SU-DHL-6 (cell line): ENCODE data around the gene C9orf78.

Experiments used
- H2AFZ ChIP-seq: fragments of 200-600 bp; sonication (generic); 2 replicates; pipeline ENCODE4 v1.6.1; 2014; ENCODE audit warnings: low read depth, mild to moderate bottlenecking, moderate library complexity, mixed read lengths, antibody characterized with exemption, low read length; ENCODE audit not compliant: severe bottlenecking
- H3F3A ChIP-seq: fragments of 200-600 bp; shearing (Covaris generic); 2 replicates; pipeline ENCODE4 v1.6.0; 2016; ENCODE audit warnings: antibody characterized with exemption, mild to moderate bottlenecking; ENCODE audit not compliant: insufficient read depth
- H3K27ac ChIP-seq: fragments of 200-600 bp; sonication (generic); 2 replicates; pipeline ENCODE4 v1.5.1; 2016; ENCODE audit warnings: low read depth, mild to moderate bottlenecking, low read length, moderate library complexity, mixed read lengths
- H3K27me3 ChIP-seq: fragments of 200-600 bp; sonication (generic), shearing (Covaris generic); 2 replicates; pipeline ENCODE4 v1.6.0; 2014; ENCODE audit warnings: mild to moderate bottlenecking, low read length
- H3K36me3 ChIP-seq: fragments of 200-600 bp; sonication (generic); 2 replicates; pipeline ENCODE4 v1.6.1; 2014; ENCODE audit warnings: mild to moderate bottlenecking, low read length, mixed read lengths
- H3K4me2 ChIP-seq: fragments of 300-600, 200-600 bp; shearing (Covaris generic), sonication (generic); 2 replicates; pipeline ENCODE4 v1.6.0; 2014; ENCODE audit warnings: low read length, low read depth, mild to moderate bottlenecking; ENCODE audit not compliant: poor library complexity, severe bottlenecking
- H3K4me3 ChIP-seq: fragments of 200-600 bp; sonication (generic); 2 replicates; pipeline ENCODE4 v1.5.1; 2014; ENCODE audit warnings: antibody characterized with exemption, low read length, mild to moderate bottlenecking, mixed read lengths; ENCODE audit not compliant: insufficient read depth, poor library complexity, severe bottlenecking
- H3K79me2 ChIP-seq: fragments of 200-600 bp; sonication (generic); 2 replicates; pipeline ENCODE4 v1.6.1; 2014; ENCODE audit warnings: mild to moderate bottlenecking, low read length, moderate library complexity; ENCODE audit not compliant: insufficient read depth
- H3K9ac ChIP-seq: fragments of 200-600 bp; sonication (generic); 2 replicates; pipeline ENCODE4 v1.7.0; 2014; ENCODE audit warnings: mild to moderate bottlenecking, low read length
- H3K9me2 ChIP-seq: fragments of 200-600 bp; sonication (generic); replicated peaks from 2 replicates; pipeline ENCODE4 v1.6.1; 2014; ENCODE audit warnings: low read length; ENCODE audit not compliant: insufficient read depth
- H3K9me3 ChIP-seq: fragments of 200-600 bp; sonication (generic); 2 replicates; pipeline ENCODE4 v1.6.1; 2014; ENCODE audit warnings: low read length, mixed read lengths; ENCODE audit not compliant: insufficient read depth
- H4K20me1 ChIP-seq: fragments of 200-600 bp; sonication (generic); 2 replicates; pipeline ENCODE4 v1.6.1; 2014; ENCODE audit warnings: low read depth, mild to moderate bottlenecking, antibody characterized with exemption, low read length, moderate library complexity, mixed read lengths
- EZH2phosphoT487 ChIP-seq: fragments of 200-600 bp; sonication (generic), shearing (Covaris generic); conservative IDR thresholded peaks from 2 replicates; pipeline ENCODE4 v1.6.1; 2018; ENCODE audit warnings: mild to moderate bottlenecking, antibody characterized with exemption, low read length, moderate library complexity, mixed read lengths
- TF ChIP-seq, protein P1 (sequence below): fragments of 200-600 bp; sonication (generic); IDR thresholded peaks from one replicate; pipeline ENCODE4 v1.5.1; 2017; ENCODE audit warnings: antibody characterized with exemption, mild to moderate bottlenecking, low read length, moderate library complexity; ENCODE audit not compliant: insufficient read depth, poor library complexity, severe bottlenecking

The C9orf78 gene

GRCh38 chr9:129813661-129814060 is 21.4 kb downstream of the C9orf78 start:
- Histone ChIP-seq H3K9me2 (no peaks in the 10 kb centered on the region), H2AFZ (no peak overlapping the region), H3F3A (no peaks in the 10 kb centered on the region; the same call in 1 of the 2 replicates), H3K9ac (no peak overlapping the region), H4K20me1 (no peaks in the 10 kb centered on the region), H3K36me3 (peaks cover 6% of the 10 kb centered on the region; the same call in 1 of the 2 replicates), H3K9me3 (no peaks in the 10 kb centered on the region), H3K4me2 (no peak overlapping the region), H3K27ac (no peak overlapping the region), H3K4me3 (no peak overlapping the region), H3K79me2 (no peaks in the 10 kb centered on the region), H3K27me3 (no peaks in the 10 kb centered on the region)
- TF ChIP-seq EZH2phosphoT487: no peak
- TF ChIP-seq, protein P1, sequence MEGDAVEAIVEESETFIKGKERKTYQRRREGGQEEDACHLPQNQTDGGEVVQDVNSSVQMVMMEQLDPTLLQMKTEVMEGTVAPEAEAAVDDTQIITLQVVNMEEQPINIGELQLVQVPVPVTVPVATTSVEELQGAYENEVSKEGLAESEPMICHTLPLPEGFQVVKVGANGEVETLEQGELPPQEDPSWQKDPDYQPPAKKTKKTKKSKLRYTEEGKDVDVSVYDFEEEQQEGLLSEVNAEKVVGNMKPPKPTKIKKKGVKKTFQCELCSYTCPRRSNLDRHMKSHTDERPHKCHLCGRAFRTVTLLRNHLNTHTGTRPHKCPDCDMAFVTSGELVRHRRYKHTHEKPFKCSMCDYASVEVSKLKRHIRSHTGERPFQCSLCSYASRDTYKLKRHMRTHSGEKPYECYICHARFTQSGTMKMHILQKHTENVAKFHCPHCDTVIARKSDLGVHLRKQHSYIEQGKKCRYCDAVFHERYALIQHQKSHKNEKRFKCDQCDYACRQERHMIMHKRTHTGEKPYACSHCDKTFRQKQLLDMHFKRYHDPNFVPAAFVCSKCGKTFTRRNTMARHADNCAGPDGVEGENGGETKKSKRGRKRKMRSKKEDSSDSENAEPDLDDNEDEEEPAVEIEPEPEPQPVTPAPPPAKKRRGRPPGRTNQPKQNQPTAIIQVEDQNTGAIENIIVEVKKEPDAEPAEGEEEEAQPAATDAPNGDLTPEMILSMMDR: no peak

- Histone ChIP-seq H3K9ac (no peak overlapping the region), H3F3A (no peaks in the 10 kb centered on the region; the same call in 1 of the 2 replicates), H3K27me3 (no peaks in the 10 kb centered on the region), H3K27ac (no peak overlapping the region), H3K79me2 (no peaks in the 10 kb centered on the region), H2AFZ (no peak overlapping the region), H3K9me3 (no peaks in the 10 kb centered on the region), H4K20me1 (no peaks in the 10 kb centered on the region), H3K4me3 (no peak overlapping the region), H3K9me2 (no peaks in the 10 kb centered on the region), H3K36me3 (peaks cover 6% of the 10 kb centered on the region; the same call in 1 of the 2 replicates), H3K4me2 (no peak overlapping the region)
- TF ChIP-seq, protein P1: no peak
- TF ChIP-seq EZH2phosphoT487: no peak
Measured at GRCh38 chr9:129812385-129812784, 22.7 kb downstream of the C9orf78 start.

DNA sequence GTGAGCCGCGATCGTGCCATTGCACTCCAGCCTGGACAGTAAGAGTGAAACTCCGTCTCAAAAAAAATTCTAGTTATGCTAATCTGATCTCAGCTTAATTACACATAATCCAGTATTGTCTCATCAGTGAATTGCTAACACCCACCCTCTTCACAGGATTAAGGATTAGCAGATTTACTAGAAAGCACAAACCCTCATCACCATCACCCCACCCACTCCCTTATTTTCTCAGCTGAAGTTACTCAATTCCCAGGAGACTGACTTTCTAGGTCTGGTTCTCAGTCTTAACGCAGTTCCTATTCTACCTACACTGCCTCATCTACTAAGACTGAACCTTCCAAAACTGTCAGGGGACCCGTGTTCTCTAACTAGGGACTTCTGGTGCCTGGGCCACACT is 23.1 kb downstream of the C9orf78 start:
- H3K27me3 ChIP-seq: no peaks in the 10 kb centered on the region
- H2AFZ ChIP-seq: no peak overlapping the region
- TF ChIP-seq, protein P1: no peak
- TF ChIP-seq EZH2phosphoT487: no peak
- no peak overlapping the region for H3K9ac ChIP-seq
- no peak overlapping the region for H3K4me3 ChIP-seq
- H3K9me3 ChIP-seq: no peaks in the 10 kb centered on the region
- H3K27ac ChIP-seq: no peak overlapping the region
- no peaks in the 10 kb centered on the region for H4K20me1 ChIP-seq
- no peak overlapping the region for H3K4me2 ChIP-seq
- H3K79me2 ChIP-seq: no peaks in the 10 kb centered on the region
- H3F3A ChIP-seq: no peaks in the 10 kb centered on the region; the same call in 1 of the 2 replicates
- H3K36me3 ChIP-seq: peaks cover 6% of the 10 kb centered on the region; the same call in 1 of the 2 replicates
- no peaks in the 10 kb centered on the region for H3K9me2 ChIP-seq

DNA sequence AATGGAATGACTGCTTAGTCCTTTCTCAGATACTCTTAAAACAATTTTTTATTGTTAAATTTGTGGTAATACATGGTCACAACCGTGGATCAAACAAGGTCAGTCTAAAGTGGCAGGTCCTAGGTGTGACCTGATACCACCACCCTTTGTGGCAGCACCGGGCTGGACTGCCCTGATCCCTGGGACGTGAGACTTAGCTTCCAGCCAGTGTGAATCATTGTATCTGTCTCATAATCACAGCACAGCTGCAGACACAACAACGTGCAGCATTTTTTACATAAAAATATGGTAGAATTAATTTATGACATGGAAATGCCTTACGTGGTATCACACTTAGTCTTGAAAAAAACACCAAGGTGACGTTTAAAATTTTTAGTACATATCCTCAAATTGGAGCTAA is 24.3 kb downstream of the C9orf78 start:
- no peaks in the 10 kb centered on the region for H3K9me2 ChIP-seq
- no peak overlapping the region for H3K27ac ChIP-seq
- no peak overlapping the region for H2AFZ ChIP-seq
- H4K20me1 ChIP-seq: no peaks in the 10 kb centered on the region
- TF ChIP-seq, protein P1: no peak
- TF ChIP-seq EZH2phosphoT487: no peak
- H3K9me3 ChIP-seq: no peaks in the 10 kb centered on the region
- H3K9ac ChIP-seq: no peak overlapping the region
- no peaks in the 10 kb centered on the region for H3K79me2 ChIP-seq
- no peak overlapping the region for H3K4me3 ChIP-seq
- no peaks in the 10 kb centered on the region; the same call in 1 of the 2 replicates for H3F3A ChIP-seq
- peaks cover 6% of the 10 kb centered on the region; the same call in 1 of the 2 replicates for H3K36me3 ChIP-seq
- H3K4me2 ChIP-seq: no peak overlapping the region
- H3K27me3 ChIP-seq: no peaks in the 10 kb centered on the region
